Skin epidermis (tissue), 12 donors: ENCODE results near the gene LAIR1.
"Not testable (repeated sequence)": the region's sequence is repeated elsewhere in the genome, so short reads cannot be mapped to it uniquely, and the experiment has no call there.

Source experiments
- H3K27ac ChIP-seq, 21 experiments: fragments of 200-600 bp; sonication (generic) in 11 of 21; one replicate each; pipeline ENCODE4 v1.5.0; 2020; ENCODE audit warnings: mild to moderate bottlenecking in 3 of 21, inconsistent platforms in 2 of 21, moderate library complexity in 2 of 21
- H3K4me3 ChIP-seq, 7 experiments: fragments of 200-600 bp; sonication (generic) in 2 of 7; one replicate each; pipeline ENCODE4 v1.5.0; 2020; ENCODE audit warnings: inconsistent platforms in 2 of 7, mild to moderate bottlenecking in 2 of 7, moderate library complexity in 1 of 7

LAIR1 gene

DNA sequence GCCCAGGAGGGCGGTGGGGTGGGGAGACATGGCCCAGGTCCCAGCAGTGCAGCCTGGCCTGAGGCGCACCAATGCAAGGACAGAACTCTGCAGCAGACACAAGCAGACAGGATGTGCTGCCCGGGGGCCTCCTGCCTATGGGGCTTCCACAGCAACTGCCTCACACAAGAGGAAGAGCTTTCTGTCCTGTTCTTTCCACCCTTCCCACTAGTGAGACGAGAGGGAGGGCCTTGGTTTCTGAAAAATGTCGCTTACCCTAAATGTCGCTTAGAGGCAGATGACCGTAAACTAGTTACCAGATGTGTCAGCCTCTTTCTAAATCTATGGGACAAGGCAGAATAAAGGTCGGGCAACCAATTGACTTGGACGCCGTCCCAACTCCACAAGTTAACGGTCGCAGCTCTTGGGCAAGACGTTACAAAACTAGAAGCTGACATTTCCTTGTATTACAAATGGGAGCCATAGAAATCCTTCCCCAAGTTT, at the start of gene LAIR1:
LAIR1 (minus strand) TSS at position 157 of the 483 bp plus-strand sequence; CDS start at position 30, 127 bp downstream.
- H3K27ac ChIP-seq: peak within 1 kb of the TSS in 18 of 21 experiments; percentile 25 to 93 (median 74)
- peak within 1 kb of the TSS; percentile 6 to 30 (median 16) for H3K4me3 ChIP-seq

DNA sequence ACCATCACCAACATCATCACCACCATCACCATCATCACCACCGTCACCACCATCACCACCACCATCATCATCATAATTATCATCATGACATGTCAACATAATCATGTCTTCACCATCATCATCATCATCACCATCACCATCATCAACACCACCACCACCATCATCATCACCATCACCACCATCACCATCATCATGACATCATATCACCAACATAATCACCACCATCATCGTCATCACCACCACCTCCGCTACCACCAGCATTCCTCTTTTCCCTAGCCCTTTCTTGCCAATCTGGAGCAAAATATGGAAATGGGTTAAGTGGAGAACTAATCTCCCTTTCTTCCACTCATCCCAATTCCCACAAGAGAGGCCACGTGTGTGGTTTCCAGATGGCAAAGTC, 49.4 kb upstream of the LAIR1 start:
- Histone ChIP-seq H3K4me3 (no peak overlapping the region), H3K27ac (no peak overlapping the region)

DNA sequence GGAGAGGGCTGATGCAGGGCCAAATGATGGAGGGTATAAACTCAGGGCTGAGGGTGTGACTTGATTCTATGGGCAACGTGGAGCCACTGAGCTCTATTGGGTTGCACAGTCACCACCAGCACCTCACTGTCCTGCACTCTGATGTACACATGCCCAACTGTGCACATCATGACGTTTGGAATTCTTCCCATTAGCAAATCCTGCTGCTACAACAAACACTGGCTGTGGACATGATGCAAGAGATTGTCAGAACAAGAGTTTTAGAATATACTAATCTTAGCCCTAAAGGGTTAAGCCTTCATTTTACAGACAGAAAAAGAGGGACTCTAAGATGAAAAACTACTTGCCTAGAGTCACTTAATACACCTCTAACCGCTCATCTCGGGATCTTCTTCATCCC, 48.1 kb upstream of the LAIR1 start:
- Histone ChIP-seq H3K4me3 (no peak overlapping the region), H3K27ac (no peak overlapping the region)

- Histone ChIP-seq H3K4me3 (no peak overlapping the region), H3K27ac (no peak overlapping the region)
These were observed 46.3 kb upstream of the LAIR1 start for GRCh38 chr19:54411033-54411432.

DNA sequence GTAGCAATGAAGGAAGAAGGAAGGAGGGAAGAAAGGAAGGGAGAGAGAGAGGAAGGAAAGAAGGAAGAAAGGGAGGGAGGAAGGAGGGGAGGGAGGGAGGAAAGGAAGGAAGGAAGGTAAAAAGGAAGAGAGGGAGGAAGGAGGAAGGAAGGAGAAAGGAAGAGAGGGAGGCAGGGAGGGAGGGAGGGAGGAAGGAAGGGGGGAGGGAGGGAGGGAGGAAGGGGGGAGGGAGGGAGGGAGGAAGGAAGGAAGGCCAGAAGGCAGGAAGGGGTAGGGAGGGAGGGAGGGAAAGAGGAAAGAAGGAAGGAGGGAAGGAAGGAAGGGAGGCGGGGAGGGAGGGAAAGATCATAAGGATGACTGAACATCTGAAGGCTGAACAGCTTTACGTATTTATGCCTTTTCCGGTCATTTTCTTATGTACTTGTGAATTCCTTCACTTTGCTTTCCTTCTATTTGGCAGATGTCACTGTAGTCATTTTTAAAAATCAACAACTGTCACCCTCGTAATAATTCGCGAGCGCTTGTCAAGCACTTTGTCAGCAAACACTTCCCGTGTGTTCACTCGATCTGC, 43.8 kb upstream of the LAIR1 start:
- Histone ChIP-seq H3K4me3 (no peak overlapping the region), H3K27ac (no peak overlapping the region)

DNA sequence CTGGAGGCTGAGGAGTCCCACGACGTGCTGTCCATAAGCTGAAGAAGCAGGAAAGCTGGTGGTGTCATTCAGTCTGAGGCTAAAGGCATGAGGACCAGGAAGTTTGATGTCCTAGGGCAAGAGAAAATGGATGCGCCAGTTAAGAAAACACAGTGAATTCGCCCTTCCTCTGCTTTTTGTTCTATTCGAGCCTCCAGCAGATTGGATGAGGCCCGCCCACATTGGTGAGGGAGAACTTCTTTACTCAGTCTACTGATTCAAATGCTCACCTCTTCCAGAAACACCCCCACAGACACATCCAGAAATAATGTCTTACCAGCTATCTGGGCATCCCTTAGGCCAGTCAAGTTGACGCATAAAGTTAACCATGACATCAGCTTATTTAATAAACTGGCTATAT, 43.0 kb upstream of the LAIR1 start:
- no peak overlapping the region for H3K27ac ChIP-seq

GRCh38 chr19:54405628-54406027, 40.9 kb upstream of the LAIR1 start:
- H3K4me3 ChIP-seq: no peak overlapping the region

More for the DNA sequence above, 43.0 kb upstream of the LAIR1 start:
- no peak overlapping the region for H3K4me3 ChIP-seq

GRCh38 chr19:54403054-54403453, 38.3 kb upstream of the LAIR1 start:
- Histone ChIP-seq H3K27ac (no peak overlapping the region), H3K4me3 (no peak overlapping the region)

More at GRCh38 chr19:54405628-54406027, 40.9 kb upstream of the LAIR1 start:
- H3K27ac ChIP-seq: no peak overlapping the region

DNA sequence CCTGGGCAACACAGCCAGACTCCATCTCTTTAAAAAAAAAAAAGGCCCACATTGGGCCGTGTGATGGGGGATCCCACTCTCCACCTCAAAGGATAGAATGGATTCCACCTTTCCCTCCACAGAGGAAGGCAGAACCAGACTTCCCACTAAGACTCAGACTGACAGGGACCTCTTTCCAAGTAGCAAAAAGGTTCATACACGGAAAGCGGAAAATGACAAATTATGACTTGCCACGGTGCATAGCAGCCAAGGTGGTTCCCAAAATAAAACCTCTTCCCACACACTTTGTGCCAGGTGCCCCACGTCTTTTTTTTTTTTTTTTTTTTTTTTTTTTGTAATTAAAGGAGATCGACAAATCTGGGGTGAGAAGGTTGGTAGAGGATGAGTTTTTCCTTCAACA, 36.2 kb upstream of the LAIR1 start:
- Histone ChIP-seq H3K27ac (no peak overlapping the region), H3K4me3 (no peak overlapping the region)

DNA sequence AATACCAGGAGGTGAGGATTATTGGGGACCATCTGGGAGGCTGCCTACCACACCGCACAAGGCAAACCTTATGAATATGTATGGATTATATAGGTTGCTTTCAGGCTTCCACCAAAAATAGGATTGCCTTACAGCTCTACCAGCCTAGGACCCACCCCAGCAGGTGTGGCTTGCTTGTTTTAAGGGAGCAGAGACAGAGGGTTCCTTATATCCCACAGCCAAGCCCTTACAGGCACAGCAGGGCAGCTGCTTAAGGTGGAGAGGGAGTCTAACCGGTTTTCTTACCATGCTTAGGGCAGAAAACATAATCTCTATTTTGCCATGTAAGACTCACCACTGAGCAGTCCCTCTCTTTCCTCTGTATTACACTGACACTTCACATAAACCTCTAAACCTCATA, 34.5 kb upstream of the LAIR1 start:
- H3K4me3 ChIP-seq: no peak overlapping the region
- H3K27ac ChIP-seq: no peak overlapping the region

DNA sequence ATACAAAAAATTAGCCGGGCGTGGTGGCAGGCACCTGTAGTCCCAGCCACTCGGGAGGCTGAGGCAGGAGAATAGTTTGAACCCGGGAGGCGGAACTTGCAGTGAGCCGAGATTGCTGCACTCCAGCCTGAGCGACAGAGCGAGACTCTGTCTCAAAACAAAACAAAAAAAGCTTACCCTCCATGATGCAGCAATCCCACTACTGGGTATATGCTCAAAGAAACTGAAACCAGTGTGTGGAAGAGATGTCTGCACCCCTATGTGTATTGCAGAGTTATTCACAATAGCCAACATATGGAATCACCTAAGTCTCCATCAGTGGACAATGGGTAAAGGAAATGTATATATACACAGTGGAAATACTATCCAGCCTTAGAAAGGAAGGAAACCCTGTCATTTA, 31.0 kb upstream of the LAIR1 start:
- Histone ChIP-seq H3K27ac (no peak overlapping the region), H3K4me3 (no peak overlapping the region)

GRCh38 chr19:54393381-54393780, 28.6 kb upstream of the LAIR1 start:
- Histone ChIP-seq H3K27ac (no peak overlapping the region), H3K4me3 (no peak overlapping the region)

DNA sequence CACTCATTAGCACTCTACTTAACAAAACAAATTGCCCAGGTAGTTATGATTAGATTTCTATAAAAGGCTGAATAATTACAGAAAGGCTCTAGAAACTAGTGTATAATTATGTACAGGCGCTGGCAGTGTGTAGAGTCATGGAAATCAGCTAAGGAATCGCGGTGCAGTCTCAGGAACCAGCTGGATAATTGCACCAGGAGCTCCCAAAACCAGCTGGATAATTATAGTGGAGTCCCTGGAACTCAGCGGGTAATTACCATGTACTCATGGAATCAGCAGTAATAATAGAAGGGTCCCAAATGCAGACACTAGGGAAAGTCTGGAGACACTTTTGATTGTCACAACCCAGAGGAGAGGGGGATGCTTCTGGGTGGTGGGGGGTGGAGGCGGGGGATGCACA, 27.4 kb upstream of the LAIR1 start:
- H3K4me3 ChIP-seq: no peak overlapping the region
- H3K27ac ChIP-seq: no peak overlapping the region

- no peak overlapping the region for H3K27ac ChIP-seq
- H3K4me3 ChIP-seq: no peak overlapping the region
These were observed 26.9 kb upstream of the LAIR1 start for GRCh38 chr19:54391589-54392061.

- no peak overlapping the region for H3K27ac ChIP-seq
- H3K4me3 ChIP-seq: no peak overlapping the region
These were observed 26.3 kb upstream of the LAIR1 start for GRCh38 chr19:54390942-54391577.

DNA sequence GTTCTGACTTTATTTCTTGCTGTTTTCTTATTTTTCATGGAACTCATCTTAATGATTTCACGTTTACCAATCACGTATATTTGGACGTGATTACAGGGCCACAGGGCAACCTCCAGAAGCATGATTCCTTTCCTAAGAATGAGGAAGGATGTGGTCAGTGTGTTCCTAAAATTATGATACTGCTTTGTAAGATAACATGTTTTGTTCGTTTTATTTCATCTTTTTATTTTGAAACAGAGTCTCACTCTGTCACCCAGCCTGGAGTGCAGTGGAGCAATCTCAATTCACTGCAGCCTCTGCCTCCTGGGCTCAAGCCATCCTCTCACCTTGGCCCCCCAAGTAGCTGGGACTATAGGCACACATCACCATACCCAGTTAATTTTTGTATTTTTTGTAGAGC, 24.8 kb upstream of the LAIR1 start:
- H3K4me3 ChIP-seq: no peak overlapping the region
- peak overlapping the region in 5 of 21 experiments; percentile 17 to 91 (median 34) for H3K27ac ChIP-seq

DNA sequence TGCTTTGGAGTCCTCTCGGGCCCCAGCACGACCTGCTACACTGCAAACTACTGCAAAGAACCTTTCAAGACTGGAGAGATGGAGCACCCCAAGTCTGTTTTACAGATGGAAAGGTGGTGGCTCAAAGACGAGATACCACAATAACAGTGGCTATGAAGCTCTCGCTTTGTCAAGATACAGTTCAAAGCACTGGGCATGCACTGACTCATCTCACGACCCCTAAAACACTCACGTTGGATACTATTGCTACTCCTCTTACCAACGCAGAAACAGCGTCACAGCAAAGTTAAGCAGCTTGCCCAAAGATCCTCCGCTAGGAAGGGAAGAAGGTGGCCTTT, 24.0 kb upstream of the LAIR1 start:
- H3K27ac ChIP-seq: peak overlapping the region in 14 of 21 experiments; percentile 10 to 91 (median 62)
- H3K4me3 ChIP-seq: peak overlapping the region in 5 of 7 experiments; percentile 11 to 30 (median 22)

- Histone ChIP-seq H3K4me3 (peak overlapping the region; percentile 7 to 30 (median 18)), H3K27ac (peak overlapping the region in 15 of 21 experiments; percentile 12 to 91 (median 57))
These were observed 23.5 kb upstream of the LAIR1 start for GRCh38 chr19:54387991-54388801.

GRCh38 chr19:54383330-54383729, 18.6 kb upstream of the LAIR1 start:
- Histone ChIP-seq H3K4me3 (no peak overlapping the region), H3K27ac (no peak overlapping the region)

GRCh38 chr19:54382041-54382440, 17.3 kb upstream of the LAIR1 start:
- H3K4me3 ChIP-seq, H3K27ac ChIP-seq: not testable (repeated sequence)

GRCh38 chr19:54380897-54381296, 16.2 kb upstream of the LAIR1 start:
- H3K27ac ChIP-seq: no peak overlapping the region
- no peak overlapping the region for H3K4me3 ChIP-seq
